Measurements from ENCODE around the gene CFI. TPM values are rescaled to one million over a fixed set of nuclear protein-coding genes. Genes with fewer than 3 reads are reported as not detected.

Gene CFI
- total and polyA plus RNA-seq, 2 of the 4 experiments (the other 2 are of a cell fraction): 0.12 to 0.18 TPM

DNA sequence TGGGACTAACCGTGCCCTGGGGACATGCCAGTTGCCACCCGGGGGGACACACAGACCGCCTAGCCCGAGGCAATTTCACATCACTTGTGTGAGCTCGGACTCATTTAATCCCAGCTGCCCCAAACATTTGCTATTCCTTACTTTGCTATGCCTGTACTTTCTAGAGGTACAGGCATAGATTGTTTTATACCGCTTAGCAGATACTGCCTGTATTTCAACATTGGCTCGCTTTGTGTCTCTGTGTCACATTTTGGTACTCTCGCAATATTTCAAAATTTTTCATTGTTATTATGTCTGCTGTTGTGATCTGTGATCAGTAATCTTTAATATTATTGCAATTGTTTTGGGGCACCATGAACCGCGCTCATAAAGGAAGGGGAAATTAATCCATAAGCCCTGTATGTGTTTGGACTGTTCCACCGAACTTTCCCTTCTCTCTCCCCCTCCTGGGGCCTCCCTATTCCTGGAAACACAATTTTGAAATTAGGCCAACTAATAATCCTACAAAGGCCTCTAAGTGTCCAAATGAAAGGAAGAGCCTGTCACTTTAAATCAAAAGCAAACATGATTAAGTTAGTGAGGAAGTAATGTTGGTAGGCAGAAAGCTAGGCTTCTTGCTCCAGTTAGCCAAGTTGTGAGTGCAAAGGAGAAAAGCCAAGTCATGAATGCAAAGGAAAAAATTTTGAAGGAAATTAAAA, 98.0 kb downstream of the CFI start:
- no peak for ATAC-seq (ENCODE audit: low read depth)
- Histone ChIP-seq H3K27me3 (ENCODE audit: control insufficient read depth, insufficient read depth, low read length) (no peaks in the 10 kb centered on the region), H3K9me3 (ENCODE audit: control insufficient read depth, insufficient read depth, low read length) (no peaks in the 10 kb centered on the region), H3K14ac (replicated peaks; ENCODE audit: low read depth, low read length) (peak overlapping the region; percentile 33; the same call in 1 of the 2 replicates), H2BK5ac (ENCODE audit: low read depth, low read length, poor library complexity, severe bottlenecking) (peak overlapping the region; percentile 32), H4K91ac (ENCODE audit: insufficient read depth, low read depth, low read length) (peak overlapping the region; percentile 49; the same call in 1 of the 2 replicates), H3K4me3 (ENCODE audit: insufficient read depth, low read depth, low read length) (peak overlapping the region; percentile 94), H3K4ac (ENCODE audit: low read depth, low read length) (0 out of 2 replicates have a peak overlapping the region, but pooled peaks have one; percentile 50), H4K8ac (ENCODE audit: low read depth in 2 of 2, low read length in 2 of 2) (peak overlapping the region; percentile 56 to 78; a peak in 3 of 4 replicates), H3K36me3 (ENCODE audit: control insufficient read depth, insufficient read depth, low read length) (no peaks in the 10 kb centered on the region), H2AK5ac (ENCODE audit: low read depth, low read length) (no peak overlapping the region), H3K4me2 (ENCODE audit: low read depth, low read length) (peak overlapping the region; percentile 98), H4K20me1 (ENCODE audit: insufficient read depth, low read length) (peaks cover under 1% of the 10 kb centered on the region; the same call in 1 of the 2 replicates), H3K18ac (ENCODE audit: low read depth, low read length) (no peak overlapping the region), H3K27ac (ENCODE audit: insufficient read depth, low read length) (peak overlapping the region; percentile 6), H2AK9ac (replicated peaks; ENCODE audit: low read depth, low read length, poor library complexity) (no peak overlapping the region), H2BK120ac (ENCODE audit: low read depth, low read length) (peak overlapping the region; percentile 9; the same call in 1 of the 2 replicates), H2BK15ac (ENCODE audit: low read depth, low read length) (no peak overlapping the region), H3K56ac (ENCODE audit: extremely low read depth, insufficient read depth, low read length) (no peak overlapping the region), H3K9me1 (ENCODE audit: insufficient read depth, low read length) (peaks cover 15% of the 10 kb centered on the region; the same call in 1 of the 2 replicates), H2AFZ (replicated peaks; ENCODE audit: low read length, poor library complexity) (peak overlapping the region; percentile 100), H3K9ac (ENCODE audit: low read depth, low read length) (peak overlapping the region; percentile 57; the same call in 1 of the 2 replicates), H2BK20ac (ENCODE audit: low read depth, low read length) (no peak overlapping the region), H3K79me1 (ENCODE audit: low read depth in 1 of 2, low read length in 2 of 2) (peaks cover 28 to 33% of the 10 kb centered on the region in 2 experiments), H4K5ac (ENCODE audit: low read depth, low read length) (peak overlapping the region; percentile 80; the same call in 1 of the 2 replicates), H3K4me1 (ENCODE audit: control insufficient read depth, insufficient read depth, low read length) (peaks cover 7% of the 10 kb centered on the region), H3K23ac (ENCODE audit: low read depth, low read length) (peak overlapping the region; percentile 41; the same call in 1 of the 2 replicates)
- dilution Hi-C loops (cut with HindIII; ENCODE audit: low sequenced_read_pairs, unreplicated experiment): no loop called here
- BruUV-seq (replicated peaks): no TSS peak
- TF ChIP-seq MXI1 (IDR thresholded peaks at IDR 0.05; ENCODE audit: borderline replicate concordance, low read depth, low read length): no peak
- TF ChIP-seq, protein P1, sequence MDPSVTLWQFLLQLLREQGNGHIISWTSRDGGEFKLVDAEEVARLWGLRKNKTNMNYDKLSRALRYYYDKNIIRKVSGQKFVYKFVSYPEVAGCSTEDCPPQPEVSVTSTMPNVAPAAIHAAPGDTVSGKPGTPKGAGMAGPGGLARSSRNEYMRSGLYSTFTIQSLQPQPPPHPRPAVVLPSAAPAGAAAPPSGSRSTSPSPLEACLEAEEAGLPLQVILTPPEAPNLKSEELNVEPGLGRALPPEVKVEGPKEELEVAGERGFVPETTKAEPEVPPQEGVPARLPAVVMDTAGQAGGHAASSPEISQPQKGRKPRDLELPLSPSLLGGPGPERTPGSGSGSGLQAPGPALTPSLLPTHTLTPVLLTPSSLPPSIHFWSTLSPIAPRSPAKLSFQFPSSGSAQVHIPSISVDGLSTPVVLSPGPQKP (IDR thresholded peaks at IDR 0.05; ENCODE audit: borderline replicate concordance, low read depth, low read length): no peak
- DNase-seq: no peak
- POLR2A ChIA-PET (ENCODE audit: unreplicated experiment): interaction anchor here (0.5 to 0.6 kb wide), 3 partner anchors 26 to 509 kb away, joined by 3 to 4 read pairs (median 3); no protein-coding TSS in a partner anchor
- WGBS, 2 experiments (ENCODE audit: extremely low coverage in 2 of 2, insufficient read length in 1 of 2): 3% methylated on average over 5 of the region's 11 CpGs; no CpG with 5 or more reads in 1 of the 2 experiments
- intact Hi-C loops (cut with micrococcal nuclease): loop anchor here (1.0 to 5.0 kb wide), 8 partner anchors 25 to 277 kb away; no protein-coding TSS in a partner anchor
- CTCF ChIA-PET: interaction anchor here (1.0 kb wide), 1 partner anchor 20 kb away, joined by 3 read pairs; no protein-coding TSS in a partner anchor
- in situ Hi-C loops (cut with MboI; ENCODE audit: low sequenced_read_pairs): loop anchor here (10.0 kb wide), 1 partner anchor 111 kb away; the partner anchor contains the start of gene GAR1
